Measurements from ENCODE around the gene PPP1R3F.
A peak's percentile ranks its signal among the peaks of the same experiment; 100 is the strongest.
"Not testable (repeated sequence)": the region's sequence is repeated elsewhere in the genome, so short reads cannot be mapped to it uniquely, and the experiment has no call there.

PPP1R3F gene

DNA sequence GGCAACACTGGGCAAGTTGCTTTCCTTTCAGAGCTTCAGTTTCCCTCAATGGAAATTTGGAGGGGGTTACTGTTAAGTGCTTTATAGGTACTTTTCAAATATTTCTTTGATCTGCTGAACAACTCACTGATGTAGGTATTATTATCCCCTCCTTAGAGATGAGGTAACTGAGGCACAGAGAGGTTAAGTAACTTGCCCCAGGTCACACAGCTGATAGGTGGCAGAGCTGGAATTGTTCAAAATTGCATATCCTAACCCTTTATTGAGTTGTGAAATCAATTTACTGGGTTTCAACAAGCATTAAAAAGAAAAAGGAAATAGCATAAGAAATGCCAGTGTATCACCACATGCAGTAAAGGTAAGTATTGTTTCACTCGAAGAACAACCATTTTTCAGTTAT, 6.6 kb downstream of the PPP1R3F start:
- DNase-seq: no peak

DNA sequence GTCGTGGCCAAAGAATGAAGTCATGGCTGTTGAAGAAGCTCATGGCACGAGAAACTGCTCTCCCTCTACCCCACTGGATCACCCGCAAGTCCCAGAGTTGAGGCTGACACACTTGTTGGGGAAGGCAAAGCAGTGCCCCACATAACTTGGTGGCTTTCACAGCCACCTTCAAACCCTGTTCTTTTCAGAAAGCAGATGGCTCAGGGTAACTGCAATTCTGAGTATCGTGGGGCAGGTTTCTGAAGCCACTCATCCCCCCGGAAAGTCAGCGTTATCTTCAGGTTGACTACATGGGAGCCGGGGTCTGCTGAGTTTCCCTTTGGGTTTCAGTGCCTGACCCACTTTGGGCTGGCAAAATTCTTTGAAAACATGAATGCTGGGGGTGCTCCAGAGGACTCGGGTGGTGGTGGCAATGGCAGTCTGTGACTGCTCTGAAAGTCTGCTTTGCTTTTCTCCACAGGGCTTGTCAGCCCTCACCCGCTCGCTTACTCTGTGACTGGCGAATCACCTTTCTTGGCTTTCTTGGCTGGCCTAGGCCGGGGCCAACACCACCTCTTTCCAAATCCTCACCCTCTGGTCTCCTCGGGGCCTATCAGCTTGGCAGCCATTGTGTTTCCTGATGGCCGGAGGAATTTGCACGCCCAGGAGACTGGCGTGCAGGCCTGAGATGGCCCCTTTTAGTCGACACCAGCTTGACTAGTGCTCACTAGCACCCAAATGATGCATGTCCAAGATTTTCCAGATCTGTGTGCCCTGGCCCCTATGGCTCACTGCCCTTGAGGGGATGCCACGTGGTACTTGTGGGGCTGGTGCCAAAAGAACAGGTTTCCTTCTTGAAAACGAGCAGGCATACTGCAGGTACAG, 7.3 kb downstream of the PPP1R3F start:
- peak; percentile 38 for DNase-seq

DNA sequence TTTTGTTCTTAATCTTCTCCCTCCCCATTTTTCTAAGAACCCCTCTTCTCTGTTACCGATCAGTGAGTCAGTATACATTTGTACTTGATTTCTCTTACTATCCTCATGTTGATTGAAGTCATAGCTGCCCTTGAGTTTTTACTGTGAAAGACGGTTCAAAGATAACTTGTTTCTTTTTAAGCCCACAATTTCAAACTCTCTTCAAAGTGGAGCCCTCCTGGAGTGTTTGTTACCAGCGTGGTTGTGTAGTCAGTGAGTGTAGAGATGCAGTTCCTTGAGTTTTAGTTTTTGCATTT, 7.9 kb downstream of the PPP1R3F start:
- DNase-seq: no peak

DNA sequence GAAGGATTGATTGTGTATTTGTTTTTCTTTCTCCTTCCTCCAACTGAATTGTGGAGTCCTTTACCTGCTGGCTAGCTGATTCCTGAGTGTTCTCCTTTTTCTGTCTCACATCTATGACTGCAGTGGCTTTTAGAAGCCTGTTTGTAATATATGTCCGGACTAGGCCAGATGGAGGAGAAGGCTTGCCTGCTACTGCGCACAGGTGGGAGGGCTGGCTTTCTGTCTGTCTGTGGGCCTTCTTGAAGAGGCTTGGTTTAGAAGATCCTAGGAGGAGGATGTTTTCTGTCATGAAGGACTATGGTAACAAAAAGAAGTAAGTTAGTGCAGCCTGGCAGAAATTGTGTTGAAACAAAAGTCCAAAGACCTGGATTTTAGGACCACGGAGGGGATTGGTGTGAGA, 8.5 kb downstream of the PPP1R3F start:
- DNase-seq: no peak

DNA sequence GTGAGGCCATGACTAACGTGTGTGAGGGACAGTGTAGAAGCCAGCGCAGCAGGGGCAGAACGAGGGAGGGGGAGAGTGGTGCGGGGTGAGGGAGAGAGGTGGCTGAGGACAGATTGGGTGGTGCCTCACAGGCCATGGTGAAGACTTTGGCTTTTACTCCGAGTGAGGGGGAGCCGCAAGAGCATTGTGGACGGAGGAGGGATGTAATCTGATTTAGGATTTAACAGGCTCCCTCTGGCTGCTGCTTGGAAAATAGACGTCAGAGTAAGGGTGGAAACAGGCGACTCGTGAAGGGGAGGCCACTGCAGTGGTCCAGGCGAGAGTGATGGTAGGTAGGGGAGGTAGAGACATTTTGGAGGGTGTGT, 13.0 kb downstream of the PPP1R3F start:
- no peak for DNase-seq

DNA sequence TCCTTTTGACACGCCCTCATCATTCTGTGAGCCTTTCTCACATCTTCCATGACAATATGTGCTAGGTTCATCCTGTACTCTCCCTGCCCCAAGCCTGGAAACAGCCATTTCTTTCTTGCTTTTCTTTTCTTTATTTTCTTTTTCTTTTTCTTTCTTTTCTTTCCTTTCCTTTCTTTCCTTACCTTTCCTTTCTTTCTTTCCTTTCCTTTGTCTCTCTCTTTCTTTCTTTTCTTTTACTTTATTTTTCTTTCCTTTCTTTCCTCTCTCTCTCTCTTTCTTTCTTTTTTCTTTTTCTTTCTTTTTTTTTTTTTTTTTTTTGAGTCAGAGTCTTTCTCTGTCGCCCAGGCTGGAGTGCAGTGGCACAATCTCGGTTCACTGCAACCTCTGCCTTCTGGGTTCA, 14.6 kb downstream of the PPP1R3F start:
- DNase-seq: no peak

DNA sequence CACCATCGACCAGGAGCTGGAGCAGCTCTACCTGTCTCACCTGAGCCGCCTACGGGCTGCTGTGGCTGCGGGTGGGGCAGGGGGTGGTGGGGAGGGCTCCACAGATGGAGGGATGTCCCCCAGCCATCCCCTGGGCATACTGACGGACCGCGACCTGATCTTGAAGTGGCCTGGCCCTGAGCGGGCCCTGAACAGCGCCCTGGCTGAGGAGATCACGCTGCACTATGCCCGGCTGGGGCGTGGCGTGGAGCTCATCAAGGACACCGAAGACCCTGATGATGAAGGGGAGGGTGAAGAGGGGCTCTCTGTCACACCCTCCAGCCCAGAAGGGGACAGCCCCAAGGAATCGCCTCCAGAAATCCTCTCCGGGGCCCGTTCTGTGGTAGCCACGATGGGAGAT, 16.5 kb downstream of the PPP1R3F start:
- no peak for DNase-seq

DNA sequence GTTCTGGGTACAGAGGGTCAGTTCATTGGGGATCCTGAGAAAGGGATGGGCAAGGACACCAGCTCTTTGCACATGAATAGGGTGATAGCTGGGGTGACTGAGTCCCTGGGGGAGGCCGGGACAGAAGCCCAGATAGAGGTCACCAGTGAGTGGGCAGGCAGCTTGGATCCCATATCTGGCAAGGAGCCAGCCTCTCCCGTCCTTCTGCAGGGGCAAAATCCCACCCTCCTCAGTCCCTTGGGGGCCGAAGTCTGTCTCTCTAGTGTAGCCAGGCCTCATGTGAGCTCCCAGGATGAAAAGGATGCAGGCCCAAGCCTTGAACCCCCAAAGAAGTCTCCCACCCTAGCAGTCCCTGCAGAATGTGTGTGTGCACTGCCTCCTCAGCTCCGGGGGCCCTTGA, 17.0 kb downstream of the PPP1R3F start:
- DNase-seq: no peak

DNA sequence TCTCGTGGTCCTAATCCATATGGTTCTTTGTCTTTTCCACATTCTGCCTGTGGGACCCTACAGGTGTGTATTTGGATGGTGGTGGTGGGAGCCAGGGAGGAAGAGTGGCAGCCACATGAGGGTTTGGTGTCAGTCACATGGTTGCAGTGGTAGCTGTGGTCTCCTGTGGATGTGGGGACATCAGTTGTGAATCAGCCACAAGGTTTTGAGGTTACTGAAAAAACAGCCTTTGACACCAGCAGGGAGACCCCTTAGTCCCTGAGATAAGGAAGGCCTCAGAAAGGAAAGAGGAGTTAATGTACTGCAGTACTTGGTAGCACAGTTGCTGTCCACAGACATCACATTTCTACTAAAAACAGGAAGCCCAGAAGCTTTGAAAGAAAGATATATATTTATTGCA, 18.1 kb downstream of the PPP1R3F start:
- DNase-seq: no peak

DNA sequence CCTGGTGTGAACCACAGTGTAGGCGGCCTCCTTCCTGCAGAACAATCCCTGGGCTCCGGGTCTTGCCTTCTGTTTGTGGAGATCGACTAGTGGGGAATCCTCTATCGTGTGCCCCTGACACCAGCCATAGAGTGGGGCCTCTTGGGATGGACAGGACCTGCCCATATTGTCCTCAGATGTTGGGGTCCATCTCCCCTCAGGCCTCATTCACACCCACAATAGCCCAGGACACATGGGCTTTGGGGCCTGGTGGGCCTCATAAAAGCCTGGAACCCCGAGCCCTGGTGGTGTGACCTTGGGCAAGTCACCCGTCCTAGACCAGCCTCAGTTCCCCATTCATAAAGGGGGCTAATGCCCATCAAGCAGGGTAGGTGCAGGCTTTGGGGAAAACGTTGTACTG, 20.6 kb downstream of the PPP1R3F start:
- DNase-seq: no peak

DNA sequence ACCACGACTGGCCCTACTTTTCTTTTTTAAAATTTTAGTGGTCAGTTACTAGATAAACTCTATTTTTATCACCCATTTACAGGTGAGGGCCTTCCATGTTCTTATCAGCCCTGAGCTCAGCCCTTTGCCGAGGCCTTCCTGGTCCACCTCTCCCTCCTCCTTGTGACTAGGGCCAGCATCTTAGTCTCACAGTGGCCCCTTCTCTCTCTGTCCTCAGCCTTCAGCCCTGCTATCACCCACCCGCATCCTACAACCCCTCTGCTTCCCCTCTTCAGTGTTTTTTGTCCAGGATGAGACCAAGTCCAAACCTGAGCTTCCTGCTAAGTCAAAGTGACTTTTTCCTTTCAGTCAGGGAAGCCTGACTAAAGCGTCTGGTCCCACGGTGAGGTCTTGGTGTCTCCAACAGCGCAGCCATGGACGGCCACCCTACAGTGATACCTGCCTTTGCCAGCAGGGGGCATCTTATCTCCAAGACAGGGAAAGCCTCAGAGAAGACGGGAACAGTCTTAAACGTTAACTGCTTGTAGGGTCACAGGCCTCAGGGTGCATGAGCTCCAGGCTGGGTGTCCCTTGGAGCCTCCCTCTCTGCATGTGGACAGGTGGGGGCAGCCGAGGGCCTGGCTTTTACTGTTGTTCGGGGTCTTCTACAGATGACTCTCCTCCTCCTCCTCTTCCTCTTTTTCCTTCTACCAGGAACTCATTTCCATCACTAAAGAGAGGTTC, 22.2 kb downstream of the PPP1R3F start:
- peak; percentile 82 for DNase-seq

DNA sequence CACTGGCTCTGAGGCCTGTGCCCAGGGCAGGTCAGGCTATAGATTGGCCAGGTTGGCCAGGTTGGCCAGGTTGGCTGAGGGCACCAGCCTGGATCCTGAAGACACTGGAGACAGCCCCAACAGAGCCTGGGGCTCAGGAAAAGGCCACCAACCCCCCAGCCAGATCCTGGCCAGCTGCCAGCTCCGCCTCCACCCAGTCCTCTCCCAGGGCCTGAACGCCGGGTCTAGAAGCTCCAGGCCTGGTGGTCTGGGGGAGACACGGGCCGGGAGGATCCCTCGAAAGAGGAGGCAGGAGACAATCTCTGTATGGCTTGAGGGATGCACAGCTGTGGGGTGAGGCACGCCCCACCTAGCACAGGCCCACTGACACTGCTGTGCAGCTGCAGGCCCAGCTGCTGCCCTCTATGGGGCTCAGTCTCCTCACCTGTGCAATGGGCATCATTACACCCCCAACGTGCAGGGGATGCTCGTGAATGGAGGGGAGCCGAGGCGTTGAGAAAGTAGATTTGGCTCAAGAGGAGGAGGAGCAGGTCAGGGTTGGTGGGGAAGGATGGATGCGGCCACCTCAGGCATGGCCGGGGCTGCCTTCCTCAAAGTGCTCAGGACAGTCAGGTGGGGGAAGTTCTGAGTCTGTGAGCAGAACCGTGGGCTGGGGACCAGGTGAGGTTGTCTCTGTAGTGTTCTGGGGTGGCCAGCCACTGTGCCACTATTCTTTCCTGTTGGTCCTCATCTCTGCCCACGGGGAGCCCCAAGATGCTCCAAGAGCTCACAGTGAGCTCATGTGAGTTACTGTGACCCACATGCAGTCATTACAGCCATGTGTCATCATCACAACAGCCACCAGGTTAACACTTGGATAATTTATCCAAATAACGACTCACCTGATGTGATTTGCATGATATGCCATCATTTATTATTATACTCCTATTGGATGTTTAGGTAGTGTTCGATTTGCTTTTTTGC, 23.1 kb downstream of the PPP1R3F start:
- DNase-seq: no peak

DNA sequence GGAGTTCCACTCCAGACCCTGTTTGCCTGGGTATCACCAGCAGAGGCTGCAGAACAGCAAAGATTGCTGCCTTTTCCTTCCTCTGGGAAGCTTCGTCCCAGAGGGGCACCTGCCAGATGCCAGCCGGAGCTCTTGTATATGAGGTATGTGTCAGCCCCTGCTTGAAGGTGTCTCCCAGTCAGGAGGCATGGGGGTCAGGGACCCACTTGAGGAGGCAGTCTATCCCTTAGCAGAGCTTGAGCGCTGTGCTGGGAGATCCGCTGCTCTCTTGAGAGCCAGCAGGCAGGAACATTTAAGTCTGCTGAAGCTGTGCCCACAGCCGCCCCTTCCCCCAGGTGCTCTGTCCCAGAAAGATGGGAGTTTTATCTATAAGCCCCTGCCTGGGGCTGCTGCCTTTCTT, 29.7 kb downstream of the PPP1R3F start:
- not testable (repeated sequence) for DNase-seq

DNA sequence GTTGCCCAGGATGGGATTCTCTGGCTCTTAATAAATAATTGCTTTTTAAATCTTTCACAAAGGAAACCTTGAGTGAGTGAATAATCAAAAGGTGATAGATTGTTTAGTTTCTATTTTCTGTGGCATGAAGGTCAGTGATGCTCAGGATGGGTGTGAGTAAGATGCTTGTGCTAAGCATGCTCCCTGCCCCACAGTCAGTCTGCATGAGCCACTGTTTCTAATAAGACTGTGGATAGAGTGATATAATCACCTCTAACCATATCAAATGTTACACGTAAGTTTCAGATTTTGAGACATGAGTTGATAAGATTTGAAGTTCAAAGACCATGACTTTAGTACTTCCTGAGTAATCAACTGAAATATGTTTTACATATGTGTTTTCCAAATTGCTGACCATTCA, 31.1 kb downstream of the PPP1R3F start:
- no peak for DNase-seq

DNA sequence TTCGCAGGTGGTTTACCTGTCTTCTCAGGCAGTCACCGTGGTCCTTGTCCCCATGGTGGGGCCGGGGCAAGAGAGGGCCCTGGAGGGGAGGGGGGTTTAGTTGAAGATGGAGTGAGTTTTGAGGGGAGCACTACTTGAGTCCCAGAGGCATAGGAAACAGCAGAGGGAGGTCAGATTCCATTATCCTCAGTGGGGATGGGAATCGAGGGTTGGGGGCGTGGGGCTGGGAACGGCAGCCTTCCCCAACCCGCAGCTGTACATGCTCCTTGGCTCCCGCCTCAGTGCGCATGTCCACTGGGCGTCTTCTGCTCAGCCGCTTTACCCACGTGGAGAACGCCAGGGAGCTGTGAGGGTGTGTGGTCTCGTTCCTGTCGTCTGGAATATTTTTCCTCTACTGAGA, 33.8 kb downstream of the PPP1R3F start, which contains the start of gene GAGE10:
Gene GAGE10, plus strand, starts transcription at position 301 of the 400 bp plus-strand sequence. CDS start 1,214 bp downstream, outside the sequence.
- DNase-seq: no peak

DNA sequence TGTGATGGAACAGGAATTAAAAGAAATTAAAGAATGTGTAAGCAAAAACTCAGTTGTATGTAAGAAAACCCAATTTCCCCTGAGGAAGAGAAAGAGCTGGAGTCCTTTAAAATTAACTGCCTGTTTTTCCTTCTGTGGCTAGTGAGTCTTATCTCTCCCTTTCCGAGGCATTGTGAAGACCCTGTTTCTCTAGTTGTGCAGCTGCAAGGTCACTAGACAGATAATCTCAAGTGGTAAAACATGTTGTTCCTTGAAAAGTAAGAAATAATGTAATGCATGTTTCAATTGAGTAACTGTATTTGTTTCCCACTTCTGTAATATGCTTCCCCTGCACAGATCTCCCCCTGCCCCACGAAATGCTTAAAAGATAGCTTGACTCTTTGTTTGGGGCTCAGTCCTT, 38.2 kb downstream of the PPP1R3F start:
- DNase-seq: not testable (repeated sequence)

DNA sequence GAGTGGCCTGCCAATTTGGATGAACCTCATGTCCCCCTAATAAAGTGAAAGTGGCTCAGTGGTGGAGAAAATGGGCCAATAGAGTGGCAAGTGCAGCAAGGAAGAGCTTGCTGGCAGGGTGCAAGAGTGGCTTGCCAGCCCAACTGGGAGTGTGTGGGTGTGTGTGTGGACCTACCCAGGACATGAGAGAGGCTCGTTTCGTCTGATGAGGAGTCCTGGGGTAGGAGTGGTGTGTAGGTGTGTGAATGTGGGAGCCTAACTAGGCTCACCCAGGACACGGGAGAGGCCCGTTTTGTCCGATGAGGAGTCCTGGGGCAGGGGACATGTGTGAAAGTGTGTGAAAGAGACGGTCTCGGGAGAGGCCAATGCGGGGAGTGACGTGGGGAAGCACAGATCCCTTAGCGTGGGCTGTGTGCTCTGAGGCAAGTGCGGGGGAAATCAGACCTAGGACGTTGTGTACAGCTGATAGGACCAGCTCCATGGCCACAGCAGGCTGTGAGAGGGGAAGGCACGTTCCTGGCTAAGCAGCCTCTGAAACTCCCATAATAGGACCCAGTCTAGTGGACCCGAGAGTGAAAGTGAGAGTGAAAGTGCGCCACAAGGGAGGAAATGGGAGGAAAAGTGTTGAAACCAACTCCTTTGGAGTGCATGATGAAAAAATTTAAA, 39.1 kb downstream of the PPP1R3F start:
- DNase-seq: peak; percentile 8

DNA sequence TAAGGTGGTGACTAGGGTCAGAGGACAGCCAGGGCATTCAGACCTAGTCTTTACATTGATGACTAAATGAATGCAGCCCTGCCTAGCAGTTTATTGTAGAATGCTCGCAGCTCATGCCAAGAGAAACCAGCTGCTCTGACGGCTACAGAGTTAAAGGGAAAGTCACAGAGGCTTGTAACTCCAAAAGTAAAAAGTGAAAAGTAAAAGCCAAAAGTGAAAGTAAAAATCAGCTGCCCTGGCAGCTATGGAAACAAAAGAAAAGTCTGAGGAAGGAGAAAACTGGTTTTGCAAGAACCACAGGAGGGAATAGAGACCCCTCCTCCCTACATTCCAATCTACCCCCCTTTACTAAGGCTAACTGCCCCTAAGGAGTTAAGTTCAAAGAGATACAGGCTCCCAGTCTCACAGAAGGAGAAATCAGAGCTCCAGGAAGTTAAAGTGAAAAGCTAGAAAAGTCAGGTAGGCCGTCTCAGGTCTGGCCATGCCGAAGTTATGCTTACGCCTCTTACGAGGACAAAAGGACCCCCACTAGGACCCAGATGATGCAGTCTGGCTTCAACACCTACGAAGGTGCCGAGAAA, 39.9 kb downstream of the PPP1R3F start:
- DNase-seq: peak; percentile 9

DNA sequence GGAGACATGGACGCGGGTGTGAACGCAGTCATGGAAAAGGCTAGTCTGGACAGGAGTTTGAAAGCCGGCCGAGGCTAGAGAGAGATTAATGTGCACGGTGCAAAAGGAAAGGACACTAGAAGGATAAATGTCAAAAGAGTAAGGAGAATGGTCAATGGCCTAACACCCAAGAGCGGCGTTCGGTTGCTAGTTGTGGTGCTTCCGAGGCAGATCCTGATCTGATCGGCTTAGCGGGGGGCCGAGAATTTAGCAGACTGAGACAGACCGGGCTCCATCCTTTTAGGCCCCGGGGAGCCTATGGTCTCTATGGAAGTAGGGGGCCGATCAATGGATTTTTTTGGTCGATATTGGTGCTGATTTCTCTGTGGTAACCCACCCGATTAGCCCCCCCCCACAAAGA, 40.8 kb downstream of the PPP1R3F start:
- DNase-seq: no peak

DNA sequence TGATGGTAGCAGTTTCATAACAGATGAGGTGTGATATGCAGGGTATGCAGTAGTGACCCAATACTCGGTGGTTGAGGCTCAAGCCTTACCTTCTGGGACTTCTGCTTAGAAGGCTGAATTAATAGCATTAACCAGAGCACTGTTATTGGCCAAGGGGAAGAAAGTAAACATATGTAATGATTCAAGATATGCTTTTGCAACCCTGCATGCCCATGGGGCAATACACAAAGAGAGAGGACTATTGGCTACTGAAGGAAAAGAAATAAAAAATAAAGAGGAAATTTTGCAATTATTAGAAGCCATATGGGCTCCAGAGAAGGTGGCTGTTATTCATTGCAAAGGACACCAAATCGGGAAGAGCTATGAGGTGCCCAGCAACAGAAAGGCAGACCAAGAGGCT, 42.6 kb downstream of the PPP1R3F start:
- no peak for DNase-seq

DNA sequence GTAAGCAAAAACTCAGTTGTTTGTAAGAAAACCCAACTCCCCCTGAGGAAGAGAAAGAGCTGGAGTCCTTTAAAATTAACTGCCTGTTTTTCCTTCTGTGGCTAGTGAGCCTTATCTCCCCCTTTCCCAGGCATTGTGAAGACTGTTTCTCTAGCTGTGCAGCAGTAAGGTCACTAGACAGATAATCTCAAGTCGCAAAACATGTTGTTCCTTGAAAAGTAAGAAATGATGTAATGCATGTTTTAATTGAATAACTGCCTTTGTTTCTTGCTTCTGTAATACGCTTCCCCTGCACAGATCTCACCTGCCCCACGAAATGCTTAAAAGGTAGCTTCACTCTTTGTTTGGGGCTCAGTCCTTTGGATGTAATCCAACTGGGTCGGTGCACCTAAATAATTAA, 46.5 kb downstream of the PPP1R3F start:
- no peak for DNase-seq

DNA sequence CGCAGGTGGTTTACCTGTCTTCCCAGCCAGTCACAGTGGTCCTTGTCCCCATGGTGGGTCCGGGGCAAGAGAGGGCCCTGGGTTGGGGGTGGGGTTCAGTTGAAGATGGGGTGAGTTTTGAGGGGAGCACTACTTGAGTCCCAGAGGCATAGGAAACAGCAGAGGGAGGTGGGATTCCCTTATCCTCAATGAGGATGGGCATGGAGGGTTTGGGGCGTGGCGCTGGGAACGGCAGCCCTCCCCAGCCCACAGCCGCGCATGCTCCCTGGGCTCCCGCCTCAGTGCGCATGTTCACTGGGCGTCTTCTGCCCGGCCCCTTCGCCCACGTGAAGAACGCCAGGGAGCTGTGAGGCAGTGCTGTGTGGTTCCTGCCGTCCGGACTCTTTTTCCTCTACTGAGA, 52.1 kb downstream of the PPP1R3F start, which contains the start of gene GAGE12J:
Gene GAGE12J, plus strand, starts transcription at position 301 of the 400 bp plus-strand sequence. CDS start 1,157 bp downstream, outside the sequence.
- not testable (repeated sequence) for DNase-seq
